GM18861 (cell line): Measurements from ENCODE around the gene SLC24A3.

Experiments used
- ATAC-seq: cut with Tn5 transposase; IDR thresholded peaks from one replicate; pipeline ENCODE4 v1.9.1; 2021; ENCODE audit not compliant: unreplicated experiment

SLC24A3 gene

DNA sequence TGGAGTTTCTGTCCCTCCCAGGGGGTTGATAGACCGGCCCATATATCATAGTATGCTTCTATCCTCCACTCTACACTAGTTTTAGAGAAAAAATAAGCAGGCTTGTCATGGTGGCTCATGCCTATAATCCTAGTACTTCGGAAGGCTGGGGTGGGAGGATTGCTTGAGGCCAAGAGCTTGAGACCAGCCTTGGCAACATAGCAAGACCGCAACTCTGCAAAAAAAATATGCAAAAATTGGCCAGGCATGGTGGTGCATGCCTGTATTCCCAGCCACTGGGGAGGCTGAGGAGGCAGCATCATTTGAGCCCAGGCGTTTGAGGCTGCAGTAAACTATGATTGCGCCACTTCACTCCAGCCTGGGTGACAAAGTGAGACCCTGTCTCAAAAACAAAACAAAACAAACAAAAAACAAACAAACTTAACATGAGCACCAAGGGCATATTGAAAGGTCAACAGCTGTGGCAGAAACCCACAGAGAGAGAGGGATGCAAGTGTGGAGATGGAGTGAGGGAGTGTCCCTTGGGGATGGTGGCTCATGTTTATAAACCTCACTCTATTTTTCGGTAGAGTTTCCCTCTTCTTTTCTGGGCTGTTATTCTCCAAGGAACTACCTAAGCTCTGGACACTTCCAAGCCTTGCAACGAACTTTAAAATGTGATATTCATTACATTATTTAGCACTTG lies 24.1 kb downstream of the SLC24A3 start:
- no peak for ATAC-seq

DNA sequence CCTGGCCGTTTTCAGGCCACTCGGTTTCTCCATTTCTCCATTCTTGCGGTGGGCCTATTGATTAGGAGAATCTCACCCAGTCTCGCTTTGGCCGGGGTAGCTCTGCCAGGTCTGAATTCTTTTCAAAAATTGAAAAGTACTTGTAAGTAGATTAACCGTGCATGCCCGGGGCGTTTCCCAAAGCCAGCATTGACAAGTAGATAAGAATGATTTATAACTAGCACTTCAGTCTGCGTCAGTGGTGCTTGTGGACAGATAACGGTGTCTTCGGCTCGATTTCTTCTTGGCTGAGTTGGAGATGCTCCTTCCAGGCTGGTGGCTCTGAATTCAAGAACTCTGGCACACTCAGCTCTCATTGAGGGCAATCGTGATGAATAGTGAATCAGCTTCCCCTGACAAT lies 29.0 kb downstream of the SLC24A3 start:
- ATAC-seq: no peak

DNA sequence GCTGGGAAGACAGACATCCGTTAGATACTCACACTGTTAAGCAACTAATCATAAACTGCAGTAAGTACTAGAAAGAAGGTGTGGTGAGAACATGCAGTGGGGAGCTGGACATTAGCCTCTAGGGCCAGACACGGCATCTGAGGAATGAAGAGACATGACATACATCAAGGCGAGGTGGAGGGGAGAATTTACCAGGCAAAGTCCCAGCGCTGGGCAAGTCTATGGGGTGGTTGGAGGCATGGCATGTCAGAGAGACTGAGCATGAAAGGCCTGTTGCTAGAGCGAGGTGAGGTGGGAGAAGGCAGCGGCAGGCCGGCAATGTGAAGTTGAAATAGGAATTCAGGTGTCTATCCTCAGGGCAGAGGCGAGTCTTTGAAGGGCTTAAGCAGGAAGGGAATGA lies 31.8 kb downstream of the SLC24A3 start:
- no peak for ATAC-seq

DNA sequence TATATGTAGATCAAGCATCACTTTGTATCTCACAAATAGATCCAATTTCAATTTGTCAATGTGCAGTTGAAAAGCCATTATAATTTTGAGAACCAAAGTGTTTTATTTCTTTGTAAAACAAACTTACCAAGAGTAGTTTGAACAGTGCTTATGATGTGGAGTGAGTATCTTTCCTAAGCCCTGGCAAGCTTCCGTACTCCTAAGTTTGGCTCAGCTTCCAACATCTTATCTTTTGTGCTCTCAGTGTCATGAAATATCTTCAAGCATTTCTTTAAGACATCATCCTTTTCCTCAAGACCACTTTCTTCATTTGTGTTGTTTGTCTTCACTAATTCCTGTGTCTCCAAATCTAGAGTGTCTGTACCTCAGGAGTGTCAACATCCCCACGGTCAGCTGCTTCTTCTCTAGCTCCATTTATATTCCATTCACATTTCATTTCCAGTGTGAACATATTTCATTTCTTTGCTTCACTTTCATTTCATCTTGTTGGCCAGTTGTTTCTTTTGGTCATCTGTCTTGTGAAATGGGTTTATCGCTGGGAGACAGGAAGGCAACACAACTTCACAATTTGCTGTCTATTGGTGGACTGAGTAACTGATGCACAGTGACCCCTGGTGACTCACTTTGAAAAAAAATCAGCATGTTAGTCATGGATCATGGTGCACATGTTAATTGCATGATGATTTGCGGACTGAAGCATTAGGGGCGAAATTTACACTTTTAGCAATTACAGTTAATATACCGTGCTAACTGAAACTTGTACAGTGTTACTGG lies 36.9 kb downstream of the SLC24A3 start:
- no peak for ATAC-seq

DNA sequence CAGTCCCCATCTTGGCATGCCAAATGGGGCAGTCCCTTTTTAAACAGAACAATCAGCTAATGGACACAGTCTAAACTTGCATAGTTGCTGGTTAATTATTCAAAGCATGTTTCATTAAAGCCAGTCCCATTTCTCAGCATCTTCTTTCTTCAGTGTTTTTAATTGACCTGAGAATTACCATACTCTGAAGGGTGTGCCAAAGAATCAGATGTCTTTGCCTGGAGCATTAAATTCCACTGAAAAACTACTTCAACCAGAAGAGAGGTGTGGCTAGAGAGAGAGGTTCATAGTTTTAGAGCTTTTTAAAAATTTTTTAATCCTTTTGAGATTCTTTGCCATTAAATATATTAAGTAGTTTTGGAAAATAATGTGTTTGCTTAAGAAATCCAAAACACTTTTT lies 37.9 kb downstream of the SLC24A3 start:
- ATAC-seq: no peak

DNA sequence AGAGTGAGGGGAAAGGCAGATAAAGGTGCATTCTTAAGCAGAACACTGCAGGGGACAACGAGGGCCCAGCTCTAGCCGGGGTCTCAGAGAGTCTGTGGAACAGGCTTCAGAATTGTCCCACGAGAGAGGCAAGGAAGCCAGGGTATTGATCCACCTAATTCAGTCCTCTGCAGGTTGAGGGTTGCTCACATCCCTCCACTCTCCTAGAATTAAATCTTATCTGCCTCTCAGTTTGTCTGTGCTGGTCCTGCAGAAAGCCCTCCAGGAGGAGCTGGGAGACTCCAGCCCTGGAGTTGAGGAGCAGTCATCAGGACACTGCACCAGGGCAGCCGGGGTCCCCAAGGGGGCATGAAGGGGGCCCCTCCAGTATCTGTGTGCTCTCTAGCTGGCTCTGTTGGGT lies 39.1 kb downstream of the SLC24A3 start:
- no peak for ATAC-seq

DNA sequence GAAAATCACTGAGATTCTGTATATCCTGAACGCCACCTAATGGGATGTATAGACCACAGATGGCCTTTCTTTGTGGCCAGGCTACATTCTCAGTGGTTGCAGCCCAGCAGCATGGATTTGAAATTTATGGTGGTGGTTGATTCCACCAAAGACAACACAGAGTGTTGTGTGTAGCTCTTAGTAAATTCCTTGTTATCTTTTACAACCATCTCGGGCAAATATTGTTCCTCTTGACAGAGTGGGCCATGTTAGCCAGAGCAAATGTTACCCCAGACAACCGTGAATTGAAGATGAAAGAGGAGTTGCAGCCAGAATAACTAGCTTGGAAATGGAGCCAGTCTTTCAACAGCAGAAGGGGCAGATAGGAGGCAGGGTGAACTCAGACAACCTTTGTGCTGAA lies 39.5 kb downstream of the SLC24A3 start:
- ATAC-seq: no peak

DNA sequence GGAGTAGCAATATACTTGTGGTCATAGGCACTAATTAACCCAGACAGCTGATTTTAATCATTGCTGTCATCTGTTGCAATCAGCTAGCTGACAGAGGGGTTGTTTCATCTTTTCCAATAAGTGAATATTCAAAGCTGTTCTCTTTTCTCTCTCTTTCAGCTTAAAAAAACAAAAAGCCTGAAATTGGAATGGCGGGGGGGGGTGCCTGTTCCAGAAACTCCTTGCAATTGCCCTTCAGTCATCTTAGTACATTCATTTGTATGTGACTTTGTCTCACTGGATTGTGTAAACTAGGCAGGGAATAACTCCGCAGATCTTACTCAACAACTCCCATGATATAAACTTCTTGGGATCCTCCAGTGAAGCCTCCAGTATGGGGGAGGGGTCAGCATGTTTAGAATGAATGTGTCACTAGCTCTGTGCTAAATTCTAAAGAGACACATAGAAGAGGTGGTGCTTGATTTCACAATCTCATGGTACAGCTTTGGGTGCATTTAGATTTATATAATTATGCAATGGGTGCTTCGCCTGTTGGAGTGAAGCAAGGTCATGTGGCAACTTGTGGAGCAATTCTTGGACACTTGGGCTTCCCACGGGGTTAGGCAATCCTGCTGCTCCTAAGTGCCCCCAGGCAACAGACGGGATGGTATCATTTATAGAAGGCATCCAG lies 40.1 kb downstream of the SLC24A3 start:
- no peak for ATAC-seq

DNA sequence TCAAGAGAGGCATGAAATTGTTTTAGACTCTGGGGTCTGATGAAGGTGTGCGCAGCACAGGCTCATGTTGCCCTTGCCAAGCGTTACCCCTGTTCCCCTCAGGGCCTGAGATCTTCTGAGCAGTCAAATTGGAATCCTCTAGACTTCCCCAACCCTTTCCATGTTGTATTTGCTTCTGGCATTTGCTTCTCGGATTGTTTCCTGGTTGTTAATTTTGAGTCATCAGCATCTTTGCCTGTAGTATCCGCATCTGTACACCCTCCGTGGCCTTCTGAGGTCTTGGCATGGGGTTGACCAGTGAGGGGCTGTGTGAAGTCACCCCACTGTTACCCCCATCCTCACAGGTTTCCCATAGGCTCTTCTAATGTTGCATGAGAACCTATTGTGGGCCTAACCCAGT lies 40.9 kb downstream of the SLC24A3 start:
- ATAC-seq: no peak

DNA sequence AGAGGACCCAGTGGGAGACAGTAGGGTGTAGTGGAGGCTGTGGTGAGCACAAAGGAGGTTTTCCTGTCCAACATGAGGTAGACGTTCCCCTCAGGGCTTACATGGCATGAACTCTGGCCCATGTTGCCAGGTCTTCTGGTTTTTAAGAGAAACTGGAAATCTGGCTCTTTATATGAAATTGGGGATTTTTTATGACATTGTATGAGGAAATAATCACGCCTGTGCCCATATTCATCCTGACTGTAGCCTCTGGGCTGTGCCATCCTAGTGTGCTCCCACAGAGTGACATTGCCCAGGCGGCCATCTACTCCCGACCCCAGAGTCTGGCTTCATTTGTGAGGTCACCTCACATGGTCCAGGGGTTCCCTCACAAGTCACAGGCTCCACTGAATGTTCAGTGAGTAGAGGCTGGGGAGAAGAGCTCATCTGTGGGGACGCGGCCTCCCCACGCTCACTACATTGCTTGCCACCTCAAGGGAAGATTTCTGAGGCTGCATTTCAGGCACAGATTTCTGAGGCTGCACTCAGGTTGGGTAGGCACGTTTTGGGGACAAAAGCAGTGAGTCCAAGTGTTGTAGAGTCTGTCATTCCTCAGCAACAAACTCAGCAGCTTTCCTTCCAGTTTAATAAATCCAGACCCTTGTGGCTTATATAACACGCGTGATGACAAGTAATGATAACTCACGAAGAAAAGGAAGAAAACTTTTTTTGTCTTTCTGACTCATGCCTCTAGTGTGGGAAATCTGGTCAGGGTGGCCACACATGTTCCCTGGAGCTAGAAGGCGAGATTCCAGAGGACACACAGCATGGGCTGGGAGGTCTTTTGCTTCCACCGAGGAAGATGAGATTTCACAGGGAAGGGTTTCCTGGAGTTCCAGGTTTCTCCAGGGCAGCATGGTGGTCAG lies 41.7 kb downstream of the SLC24A3 start:
- no peak for ATAC-seq

DNA sequence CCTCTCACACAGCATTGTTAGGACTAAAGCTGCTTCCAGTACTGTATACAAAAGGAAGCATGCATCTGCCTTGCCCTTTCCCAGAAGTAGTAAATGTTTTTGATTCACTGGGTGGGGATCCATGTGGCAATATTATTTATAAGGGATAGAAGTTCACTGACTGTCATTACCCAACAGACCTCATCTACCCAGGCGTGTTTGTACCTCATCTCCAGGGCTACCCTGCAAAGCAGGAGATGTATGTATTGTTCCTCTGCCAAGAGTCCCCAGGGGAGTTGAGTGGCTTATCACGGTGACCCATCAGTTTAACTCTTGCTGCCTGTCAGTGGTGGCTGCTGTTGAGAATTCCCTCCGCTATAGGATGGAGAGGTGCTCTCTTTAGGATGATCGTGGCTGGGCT lies 42.5 kb downstream of the SLC24A3 start:
- ATAC-seq: no peak

DNA sequence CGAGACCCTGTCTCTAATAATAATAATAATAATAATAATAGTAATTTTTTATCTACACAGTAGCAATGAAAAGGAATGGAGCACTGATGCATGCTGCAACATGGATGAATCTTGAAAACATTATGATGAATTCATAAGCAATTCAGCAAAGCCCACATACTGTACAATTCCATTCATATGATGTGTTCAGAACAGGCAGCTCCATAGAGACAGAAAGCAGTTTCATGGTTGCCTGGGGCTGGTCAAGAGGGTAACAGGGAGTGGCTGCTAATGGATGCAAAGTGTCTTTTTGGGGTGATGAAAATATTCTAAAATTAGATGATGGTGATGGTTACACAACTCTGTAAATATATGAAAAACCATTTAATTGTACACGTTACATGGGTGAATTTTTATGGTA lies 43.6 kb downstream of the SLC24A3 start:
- ATAC-seq: no peak

DNA sequence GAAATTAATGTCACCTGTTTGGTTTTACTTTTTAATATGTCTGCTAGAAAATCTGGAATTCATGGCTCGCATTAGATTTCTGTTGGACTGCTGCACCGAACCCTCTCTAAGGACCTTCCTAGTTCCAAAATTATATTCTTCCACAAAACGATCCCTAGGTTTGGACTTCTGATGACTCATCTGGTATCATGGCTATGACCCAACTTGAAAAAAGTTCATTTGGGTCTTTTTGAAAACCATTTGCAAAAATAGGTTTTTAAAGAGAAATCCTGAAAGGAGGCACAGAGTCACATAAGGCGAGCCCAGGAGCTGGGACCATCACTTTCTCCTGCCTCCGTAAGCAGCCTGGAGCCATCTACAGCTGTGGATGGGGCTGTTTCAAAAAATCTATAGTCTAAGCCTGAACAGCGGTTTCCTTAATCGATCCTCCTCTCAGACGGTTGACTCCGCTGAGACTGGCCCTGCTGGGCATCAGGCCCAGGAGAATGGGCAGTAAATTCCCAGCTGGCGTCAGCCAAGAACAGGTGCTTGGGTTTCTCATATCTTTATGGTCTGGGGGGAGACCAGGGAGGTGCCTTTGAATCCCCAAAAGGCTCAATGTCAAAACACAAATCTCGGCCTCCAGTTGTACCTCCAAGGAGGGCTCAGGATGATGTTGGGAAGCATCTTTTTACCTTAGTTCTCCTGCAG lies 44.6 kb downstream of the SLC24A3 start:
- ATAC-seq: no peak

DNA sequence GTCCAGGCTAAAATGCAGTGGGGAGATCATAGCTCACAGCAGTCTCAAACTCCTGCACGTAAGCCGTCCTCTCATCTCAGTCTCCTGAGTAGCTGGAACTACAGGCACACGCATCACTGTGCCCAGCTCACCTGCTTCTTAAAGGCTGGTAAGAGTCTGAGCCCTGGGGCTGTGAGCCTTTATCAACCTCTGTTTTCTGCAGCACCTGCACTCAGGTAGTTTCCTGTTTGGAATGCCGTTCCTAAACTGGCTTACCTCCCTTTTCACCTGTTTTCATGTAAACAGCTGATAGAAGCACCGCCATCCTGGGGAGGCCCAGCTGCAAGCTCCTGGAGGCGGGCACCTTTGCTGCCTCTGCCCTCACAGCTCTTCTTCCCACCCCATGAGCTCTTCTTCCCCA lies 45.4 kb downstream of the SLC24A3 start:
- ATAC-seq: no peak

DNA sequence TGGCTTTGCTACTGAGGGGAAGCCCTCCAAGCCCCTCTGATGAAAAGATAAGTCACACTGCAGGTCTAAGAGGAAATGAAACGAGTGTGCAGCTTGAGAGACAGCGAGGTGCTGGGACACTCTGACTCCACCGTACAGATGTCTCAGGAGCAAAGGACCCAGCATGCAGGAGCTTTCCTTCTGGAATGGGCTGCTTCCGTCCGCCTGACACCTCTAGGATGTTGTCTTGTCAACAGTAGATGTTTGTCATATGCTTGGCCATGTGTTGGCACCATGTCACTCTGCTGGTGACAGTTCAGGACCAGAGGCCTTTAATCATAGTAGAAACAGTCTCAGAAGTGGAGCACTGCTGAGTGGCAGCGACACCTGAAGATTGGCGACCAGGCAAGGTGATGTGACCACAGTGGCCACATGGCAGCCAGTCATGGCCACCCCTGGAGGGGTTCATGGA lies 46.7 kb downstream of the SLC24A3 start:
- no peak for ATAC-seq

DNA sequence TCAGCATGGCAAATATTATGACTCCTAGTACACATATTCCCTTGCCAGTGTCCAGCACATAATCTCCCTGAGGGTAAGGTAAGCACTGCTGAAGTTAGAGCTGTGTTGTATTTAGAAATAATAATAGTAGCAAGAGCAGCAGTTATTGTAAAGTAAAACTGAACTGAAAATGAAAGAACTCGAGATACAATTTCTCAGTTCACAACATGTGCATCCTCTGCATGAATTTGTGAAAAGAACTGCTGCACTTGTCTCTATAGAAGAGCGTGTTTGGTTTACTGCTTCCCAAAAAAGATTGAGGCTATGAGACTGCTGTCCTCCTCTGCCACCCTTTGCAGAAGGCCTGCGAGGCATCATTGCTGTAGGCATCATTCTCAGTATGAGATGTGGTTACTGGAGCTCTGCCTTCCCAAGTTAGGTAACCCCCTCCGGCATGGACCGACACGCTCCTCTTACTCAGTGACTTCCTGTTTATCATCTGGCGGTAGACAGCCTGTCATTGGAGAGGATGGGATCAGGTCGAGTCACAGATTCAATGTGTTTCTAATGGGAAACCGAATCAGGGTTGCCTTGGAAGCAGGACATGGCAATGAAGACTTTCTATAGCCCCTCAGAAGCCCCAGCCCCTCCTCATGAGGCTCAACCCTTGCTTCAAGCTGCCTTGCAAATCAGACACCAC lies 48.1 kb downstream of the SLC24A3 start:
- ATAC-seq: no peak

DNA sequence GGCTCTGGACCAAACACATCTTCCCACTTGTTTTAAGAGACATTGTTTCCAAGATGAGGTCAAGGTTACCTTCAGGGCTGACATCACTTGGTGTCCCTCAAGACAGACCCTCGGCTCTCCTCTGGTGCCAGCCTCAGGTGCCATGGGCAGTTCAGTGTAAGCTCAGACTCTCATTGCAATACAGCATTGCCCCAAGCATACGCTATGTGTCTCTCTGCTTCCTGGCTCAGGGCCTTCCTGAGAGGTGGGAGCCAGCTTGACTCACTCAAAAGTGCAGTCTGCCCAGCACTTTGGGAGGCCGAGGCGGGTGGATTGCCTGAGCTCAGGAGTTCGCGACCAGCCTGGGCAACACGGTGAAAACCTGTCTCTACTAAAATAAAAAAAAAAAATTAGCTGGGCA lies 51.7 kb downstream of the SLC24A3 start:
- no peak for ATAC-seq

DNA sequence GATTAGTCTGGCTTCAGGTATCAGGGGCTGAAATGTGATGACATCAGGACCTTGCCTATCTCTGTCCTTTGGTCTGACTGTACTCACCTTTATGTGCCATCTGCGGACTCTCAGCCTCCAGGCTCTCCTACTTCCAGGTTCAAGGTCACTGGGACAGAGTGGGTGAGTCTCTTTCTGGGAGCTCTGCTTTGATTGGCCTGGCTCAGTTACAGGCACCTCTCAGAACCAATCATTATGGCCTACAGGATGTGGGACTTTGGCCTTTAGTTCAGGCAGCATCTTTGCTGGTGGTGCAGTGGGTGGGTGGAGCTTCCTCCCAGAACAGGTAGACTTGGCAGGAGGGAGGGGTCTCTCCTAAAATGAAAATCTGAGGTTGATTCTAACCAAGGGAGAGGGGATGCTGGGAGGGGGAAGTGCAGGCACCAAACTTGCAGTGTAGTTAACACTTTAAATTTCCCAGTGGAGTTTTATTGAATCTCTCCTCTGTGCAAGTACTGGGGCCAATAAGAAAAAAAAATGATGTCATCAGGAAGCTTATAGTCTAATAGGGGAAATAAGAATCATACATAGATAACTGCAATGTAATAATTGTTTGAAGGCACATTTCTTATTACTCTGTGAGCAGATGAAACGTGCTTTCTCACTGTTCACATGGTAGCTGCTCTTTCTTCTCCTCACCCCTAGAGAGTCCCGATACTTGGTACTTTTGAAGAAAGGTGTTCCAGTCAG lies 53.4 kb downstream of the SLC24A3 start:
- ATAC-seq: no peak

DNA sequence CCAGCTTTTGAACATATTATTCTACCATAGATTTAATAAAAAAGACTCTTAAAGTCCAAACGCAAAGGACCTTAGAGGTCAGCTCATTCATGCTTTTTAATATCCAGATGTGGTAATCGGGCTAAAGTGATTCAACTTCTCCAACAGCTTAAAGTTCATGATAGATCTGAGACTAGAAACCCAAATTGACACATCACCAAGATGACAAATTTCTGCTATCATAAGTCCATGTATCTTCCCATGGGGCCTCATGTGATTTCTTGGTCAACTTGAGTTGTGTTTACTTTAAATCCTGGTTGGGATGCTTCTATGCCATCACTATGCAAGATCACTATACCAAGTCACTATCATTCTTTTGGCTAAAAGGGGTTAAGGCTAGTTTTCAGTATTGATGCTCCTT lies 56.0 kb downstream of the SLC24A3 start:
- ATAC-seq: no peak
